ENCODE data around the gene SMAD3.
A peak's percentile ranks its signal among the peaks of the same experiment; 100 is the strongest.
"Not testable (repeated sequence)": the region's sequence is repeated elsewhere in the genome, so short reads cannot be mapped to it uniquely, and the experiment has no call there.

The SMAD3 gene

DNA sequence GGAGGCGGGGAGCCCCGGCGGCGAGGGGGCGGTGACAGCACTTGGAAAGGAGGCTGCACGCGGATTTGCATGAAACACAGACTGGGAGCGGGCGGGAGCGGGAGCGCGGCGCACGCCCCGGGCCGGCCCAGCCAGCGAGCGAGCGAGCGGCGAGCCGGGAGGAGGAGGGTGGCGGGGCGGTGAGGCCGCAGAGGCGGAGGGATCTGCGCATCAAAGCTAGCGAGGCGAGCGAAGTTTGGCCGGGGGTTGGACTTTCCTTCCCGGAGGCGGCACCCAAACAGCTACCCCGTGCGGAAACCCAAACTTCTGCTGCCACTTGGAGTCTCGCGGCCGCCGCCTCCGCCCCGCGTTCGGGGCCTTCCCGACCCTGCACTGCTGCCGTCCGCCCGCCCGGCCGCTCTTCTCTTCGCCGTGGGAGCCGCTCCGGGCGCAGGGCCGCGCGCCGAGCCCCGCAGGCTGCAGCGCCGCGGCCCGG is at the start of gene SMAD3:
TSS of gene SMAD3 (plus strand) at position 72 of the 475 bp plus-strand sequence. CDS start 553 bp downstream, outside the sequence.
- DNase-seq (ENCODE audit: low read depth) = peak; percentile 89

DNA sequence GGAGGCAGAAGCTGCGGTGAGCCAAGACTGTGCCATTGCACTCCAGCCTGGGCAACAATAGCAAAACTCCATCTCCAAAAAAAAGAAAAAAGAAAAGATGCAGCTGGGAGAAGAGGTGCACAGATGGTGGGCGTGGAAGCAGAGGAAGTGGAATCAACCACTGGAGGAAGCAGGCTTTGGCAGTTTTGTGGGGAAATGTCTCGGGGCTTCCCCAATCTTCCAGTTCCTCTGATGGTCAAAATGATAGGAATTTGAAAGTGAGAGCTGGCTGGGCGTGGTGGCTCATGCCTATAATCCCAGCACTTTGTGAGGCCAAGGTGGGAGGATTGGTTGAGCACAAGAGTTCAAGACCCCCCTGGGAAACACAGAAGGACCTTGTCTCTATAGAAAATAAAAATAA is 48.1 kb upstream of the SMAD3 start:
- DNase-seq (ENCODE audit: low read depth) = no peak

DNA sequence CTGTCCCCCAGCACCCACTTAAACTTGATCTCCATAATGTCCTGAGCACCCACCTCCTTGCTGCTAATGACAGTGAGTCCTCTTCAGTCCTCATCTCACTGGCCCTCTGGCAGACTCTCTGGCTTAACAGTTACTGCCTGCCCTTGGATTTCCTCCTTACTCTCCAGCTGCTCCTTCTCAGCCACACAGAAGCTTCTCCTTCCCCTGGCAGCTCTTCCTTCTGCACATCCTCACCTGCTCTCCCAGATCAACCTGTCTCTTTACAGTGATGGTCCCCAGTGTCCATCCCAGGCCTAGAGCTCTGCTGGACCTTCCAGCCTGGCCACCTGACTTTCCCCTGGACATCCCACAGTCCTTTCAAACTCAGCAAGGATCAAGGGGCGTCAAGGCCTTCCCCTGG is 47.4 kb upstream of the SMAD3 start:
- no peak for DNase-seq (ENCODE audit: low read depth)

DNA sequence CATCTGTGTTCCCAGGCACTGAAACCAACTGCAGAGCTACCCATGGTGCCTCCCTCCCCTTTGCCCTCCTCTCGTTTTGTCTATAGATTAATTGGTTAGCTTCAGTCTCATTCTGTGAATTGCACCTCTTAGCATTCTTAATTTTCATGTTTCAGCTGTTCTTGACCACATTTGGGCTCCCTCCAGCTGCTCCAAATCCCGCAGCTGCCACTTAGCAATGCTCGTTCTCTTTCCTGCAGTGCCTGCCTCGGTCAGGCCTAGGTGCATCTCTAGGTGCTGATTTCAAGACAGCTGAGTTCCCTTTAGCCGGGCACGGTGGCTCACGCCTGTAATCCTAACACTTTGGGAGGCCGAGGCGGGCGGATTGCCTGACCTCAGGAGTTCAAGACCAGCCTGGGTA is 47.0 kb upstream of the SMAD3 start:
- DNase-seq (ENCODE audit: low read depth) = no peak

DNA sequence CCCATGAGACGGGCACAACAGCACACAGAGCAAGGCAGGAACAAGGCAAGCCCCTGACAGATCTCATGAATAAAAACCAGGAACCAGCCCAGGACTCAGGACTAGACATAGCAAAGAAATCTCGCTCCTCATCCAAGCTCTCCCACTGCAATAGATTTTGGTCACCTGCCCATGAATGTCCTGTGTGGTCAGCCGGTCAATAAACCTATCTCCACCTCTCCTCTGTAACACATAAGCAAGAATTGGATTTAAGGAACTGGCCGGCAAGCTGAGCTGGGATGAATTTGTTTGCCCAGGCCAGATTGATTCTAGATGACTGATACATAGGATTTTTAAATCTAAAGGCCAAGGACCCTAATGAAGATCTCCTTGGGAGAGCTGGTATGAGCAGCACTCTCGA is 46.3 kb upstream of the SMAD3 start:
- no peak for DNase-seq (ENCODE audit: low read depth)

DNA sequence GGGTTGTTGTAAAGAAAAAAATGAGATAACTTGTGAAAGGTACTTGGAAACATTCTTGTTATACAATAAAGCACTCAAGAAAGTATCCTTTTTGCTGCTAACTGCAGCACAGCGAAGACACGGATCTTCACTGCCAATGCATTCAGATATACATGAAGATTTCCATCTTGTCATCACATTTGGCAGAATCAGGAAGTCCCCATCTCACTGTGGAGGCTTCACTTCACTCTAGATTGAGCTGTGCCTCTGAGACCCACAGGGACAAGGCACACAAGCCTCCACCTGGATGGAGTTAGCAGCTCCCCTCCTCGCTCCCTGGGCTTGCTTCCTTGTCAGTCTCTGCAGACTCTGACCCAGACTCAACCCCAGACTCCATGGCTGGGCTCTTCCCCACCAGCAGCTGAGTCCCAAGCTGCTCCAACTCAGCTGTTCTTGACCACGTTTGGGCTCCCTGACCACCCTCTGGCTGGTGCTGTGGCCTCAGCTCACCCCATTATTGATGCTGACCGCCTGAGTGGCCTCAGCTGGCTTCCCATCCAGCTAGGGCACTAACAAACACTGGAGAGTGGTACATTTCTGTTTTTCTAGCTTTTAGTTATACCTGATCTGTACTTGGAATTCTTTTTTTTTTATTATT is 45.4 kb upstream of the SMAD3 start:
- DNase-seq (ENCODE audit: low read depth) = no peak

DNA sequence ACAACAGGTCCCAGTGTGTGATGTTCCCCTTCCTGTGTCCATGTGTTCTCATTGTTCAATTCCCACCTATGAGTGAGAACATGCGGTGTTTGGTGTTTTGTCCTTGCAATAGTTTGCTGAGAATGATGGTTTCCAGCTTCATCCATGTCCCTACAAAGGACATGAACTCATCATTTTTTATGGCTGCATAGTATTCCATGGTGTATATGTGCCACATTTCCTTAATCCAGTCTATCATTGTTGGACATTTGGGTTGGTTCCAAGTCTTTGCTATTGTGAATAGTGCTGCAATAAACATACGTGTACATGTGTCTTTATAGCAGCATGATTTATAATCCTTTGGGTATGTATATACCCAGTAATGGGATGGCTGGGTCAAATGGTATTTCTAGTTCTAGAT is 44.7 kb upstream of the SMAD3 start:
- not testable (repeated sequence) for DNase-seq (ENCODE audit: low read depth)

DNA sequence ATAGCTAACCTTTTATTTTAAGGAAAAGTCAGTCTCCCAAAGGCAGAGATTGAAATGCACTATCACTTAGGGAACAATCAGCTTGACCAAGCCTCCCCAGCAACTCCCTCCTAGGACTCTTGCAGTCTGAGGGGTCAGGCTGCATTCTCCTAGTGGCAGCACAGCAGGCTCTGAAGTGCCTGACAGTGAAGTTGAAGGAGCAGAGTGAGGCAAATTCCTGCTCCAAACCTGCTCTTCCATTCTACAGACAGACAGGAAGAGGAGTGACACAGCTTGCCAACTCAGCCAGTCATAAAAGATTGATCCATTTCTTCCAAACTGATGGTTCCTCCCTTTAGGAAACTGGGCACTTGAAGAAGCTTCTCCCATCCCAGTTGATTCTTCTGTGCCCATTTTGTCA is 43.9 kb upstream of the SMAD3 start:
- DNase-seq (ENCODE audit: low read depth) = no peak

DNA sequence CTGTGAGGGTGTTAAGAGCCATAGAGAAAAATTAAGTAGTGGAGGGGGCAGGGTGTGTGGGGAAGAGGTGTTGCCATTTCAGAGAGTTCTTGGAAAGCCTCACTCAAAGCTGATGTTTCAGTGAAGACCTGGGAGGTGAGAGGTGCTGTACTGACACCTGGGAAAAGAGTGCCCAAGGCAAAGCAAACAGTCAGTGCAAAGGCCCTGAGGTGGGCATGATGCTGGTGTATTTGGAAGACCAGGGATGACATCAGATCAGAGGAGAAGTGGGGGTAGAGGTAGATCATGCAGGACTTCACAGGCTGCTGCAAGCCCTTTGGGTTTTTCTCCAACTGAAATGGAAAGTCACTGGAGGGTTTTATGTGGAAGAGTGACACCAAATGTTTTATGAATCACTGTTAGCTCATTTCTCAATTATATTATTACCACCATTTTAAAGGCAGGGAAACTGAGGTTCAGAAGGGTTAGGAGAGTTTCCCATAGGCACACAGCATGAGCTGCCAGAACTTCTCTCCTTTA is 42.8 kb upstream of the SMAD3 start:
- no peak for DNase-seq (ENCODE audit: low read depth)

DNA sequence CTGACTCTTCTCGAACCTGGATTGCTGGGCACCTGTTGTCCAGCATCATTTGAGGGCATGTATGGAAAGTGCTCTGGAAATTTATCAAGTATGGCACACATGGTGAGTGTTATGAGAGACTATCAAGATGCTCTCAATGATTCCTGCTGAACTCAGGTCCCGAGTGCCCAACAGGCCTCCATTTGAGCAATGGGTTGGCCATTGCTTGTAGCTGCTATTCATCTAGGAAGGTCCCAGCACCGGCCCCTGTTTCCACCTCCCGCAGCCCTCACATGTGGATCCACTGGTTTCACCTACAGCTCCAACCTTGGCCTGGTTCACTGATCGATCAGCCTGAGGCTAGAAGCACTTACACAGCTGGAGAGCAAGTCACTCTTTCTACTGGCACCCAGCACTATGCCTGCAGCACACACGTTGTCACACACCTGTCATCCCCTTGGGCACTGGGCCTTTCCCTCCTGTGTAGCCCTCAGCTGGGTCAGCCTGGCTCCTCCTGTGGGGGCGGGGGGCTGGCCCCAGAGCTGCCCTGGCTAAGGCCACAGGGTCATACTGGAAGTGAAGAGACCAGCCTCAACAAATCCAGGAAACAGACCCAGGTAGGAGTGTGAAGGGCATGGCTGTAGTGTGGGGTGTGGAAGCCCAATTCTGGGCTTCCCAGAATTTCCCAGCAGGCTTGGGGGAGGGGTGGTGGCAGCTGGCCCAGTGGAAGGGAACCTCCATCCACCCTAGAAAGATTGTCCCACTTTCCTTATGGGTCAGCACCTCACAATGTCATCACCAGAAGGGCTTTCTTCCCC is 41.7 kb upstream of the SMAD3 start:
- no peak for DNase-seq (ENCODE audit: low read depth)

DNA sequence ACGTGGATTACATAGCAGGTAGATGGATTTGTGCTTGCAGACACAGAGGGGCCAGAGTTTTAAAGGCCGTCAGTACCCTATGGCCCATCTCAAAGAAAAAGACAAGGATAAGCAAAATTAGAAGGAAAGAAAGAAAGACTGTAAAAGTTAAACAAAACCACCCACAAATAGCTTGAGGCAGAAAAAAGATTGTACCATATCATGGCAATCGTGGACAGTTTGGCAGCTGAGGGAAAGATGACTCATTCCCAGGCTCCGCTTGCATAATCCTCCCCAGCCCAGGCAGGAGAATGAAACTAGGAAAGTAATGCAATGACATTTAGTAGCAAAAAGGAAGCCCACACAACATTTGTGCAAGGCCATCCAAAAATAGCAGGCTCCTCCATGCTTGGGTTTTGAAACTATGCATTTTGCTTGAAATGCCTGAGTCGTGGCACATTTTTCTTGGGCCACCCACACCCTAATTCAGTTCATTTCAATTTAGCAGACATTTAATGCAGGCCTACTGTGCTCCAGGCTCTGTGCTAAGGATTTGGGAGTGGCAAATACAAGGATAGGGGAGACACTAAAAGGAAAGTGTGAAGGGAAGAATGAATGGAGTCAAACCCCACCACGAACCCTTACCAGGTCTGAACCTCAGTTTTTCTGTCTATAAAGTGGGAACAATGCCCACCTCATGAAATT is 40.9 kb upstream of the SMAD3 start:
- peak; percentile 92 for DNase-seq (ENCODE audit: low read depth)

DNA sequence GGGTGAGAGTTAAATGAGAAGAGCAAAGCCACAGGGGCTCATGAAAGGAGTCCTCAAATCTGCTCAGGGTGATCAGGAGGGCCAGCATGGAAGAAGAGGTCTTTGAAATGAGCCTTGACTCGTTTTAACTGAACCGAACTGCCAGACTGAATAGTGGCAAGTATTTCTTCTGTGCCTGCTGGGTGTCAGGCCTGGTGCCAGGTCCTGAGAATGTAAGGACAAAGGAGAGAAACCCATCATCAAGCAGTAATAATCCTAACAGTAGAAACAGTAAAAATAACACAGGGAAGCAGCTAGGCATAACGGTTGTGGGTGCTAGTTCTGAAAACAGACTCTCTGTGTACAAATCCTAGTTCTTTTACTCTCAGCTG is 40.4 kb upstream of the SMAD3 start:
- DNase-seq (ENCODE audit: low read depth) = no peak

DNA sequence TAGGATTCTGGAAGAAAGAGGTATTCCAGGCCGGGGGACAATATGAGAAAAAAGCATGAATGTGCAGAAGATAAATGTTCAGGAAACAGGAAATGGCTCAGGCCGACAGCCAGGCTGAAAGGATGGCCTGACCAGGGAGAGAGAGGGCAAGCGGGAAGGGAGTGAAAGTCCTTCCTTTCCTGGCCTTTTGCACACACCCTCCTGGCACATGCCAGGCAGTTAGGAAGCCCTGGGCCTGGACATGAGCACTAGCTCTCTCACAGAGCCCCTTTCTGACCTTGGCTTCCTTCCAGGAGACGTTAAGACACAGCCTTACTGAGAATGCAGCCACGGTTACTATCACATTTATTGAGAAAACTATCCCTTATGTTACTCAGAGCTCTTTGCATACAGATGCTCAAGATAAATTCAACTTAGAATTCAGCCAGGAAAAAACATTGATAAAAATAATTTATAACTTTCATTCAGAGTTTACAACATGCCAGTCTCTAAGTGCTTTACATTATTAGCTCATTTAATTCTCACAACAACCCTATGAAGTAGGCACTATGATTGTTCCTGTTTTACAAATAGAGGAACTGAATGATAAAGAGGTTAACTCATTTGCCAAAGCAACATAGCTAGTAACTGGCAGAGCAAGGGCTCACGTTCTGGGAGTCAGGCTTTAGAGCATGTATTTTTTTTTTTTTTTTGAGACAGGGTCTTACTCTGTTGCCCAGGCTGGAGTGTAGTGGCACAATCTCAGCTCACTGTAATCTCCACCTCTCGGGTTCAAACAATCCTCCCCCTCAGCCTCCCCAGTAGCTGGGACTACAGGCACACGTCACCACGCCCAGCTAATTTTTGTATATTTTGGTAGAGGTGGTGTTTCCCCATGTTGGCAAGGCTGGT is 39.4 kb upstream of the SMAD3 start:
- peak; percentile 57 for DNase-seq (ENCODE audit: low read depth)

DNA sequence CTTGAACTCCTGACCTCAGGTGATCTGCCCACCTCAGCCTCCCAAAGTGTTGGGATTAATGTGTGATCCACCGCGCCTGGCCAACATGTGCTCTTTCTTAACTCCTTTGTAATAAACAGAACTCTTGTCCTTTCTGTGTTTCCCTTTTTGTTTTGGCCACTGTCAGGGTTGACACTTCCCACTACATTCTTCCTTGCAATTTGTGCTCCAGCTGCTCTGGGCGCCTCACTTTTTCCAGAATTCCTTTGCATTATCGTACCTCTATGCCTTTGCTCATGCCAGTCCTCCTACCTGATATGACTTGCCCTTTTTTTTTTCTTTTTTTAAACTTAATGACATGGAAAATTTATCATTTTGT is 38.8 kb upstream of the SMAD3 start:
- DNase-seq (ENCODE audit: low read depth) = no peak

DNA sequence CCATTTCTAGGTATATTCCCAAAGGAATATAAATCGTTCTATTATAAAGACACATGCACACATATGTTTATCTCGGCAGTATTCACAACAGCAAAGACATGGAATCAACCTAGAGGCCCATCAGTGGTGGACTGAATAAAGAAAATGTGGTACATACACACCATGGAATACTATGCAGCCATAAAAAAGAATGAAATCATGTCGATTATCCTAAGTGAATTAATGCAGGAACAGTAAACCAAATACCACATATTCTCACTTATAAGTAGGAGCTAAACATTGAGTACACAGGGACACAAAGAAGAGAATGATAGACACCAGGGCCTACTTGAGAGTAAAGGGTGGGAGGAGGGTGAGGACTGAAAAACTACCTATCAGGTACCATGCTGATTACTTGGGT is 37.0 kb upstream of the SMAD3 start:
- DNase-seq (ENCODE audit: low read depth) = not testable (repeated sequence)

DNA sequence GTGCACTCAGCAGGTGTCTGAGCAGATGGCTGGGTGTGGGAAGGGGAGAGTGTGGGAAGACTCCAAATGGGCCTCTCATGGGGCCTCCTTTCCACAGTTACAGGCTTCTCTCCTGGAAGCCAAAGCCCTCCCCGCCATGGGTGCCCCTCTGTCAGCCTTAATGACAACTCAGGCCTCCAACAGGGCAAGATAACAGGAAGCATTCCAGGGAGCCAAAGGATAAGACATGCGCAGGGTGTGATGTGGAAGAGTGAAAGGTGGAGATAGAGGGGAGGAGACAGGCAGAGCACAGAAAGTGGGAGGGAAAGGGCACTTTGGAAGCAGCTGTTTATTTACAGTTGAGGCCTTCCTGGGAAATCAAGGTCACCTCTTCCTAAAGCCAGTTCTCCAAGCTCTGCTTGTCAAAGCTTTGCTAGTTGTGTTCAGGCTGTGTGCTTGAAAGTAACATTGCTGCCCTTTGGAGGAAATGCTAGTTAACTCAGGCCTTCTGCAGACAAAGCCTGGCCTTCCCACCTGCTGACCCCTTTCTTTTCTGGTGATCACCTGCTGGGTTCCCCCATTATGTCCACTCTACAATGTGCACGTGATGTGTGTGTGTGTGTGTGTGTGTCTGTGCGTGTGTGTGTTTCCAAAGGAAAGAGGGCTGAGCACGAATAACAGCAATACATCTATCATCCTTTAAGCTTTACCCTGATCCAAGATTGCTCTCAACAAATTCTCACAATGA is 35.2 kb upstream of the SMAD3 start:
- DNase-seq (ENCODE audit: low read depth) = no peak

DNA sequence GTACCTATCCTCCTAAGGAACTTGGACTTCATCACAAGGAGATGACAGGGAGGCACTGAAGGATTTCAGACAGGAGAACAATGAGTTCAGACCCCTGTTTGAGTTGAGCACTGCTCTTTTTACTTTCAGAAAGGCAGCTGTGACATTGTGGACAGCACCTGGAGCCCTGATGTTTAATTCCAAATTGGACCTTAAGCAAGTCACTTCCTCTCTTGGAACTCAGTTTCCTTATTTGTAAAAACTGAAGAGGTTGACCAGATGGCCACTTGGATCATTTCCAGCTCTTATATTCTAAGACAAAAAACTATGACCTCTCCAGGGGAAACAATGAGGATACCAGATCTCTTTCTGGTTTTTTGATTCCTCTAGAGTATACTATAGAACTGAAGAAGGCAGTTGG is 34.1 kb upstream of the SMAD3 start:
- no peak for DNase-seq (ENCODE audit: low read depth)

DNA sequence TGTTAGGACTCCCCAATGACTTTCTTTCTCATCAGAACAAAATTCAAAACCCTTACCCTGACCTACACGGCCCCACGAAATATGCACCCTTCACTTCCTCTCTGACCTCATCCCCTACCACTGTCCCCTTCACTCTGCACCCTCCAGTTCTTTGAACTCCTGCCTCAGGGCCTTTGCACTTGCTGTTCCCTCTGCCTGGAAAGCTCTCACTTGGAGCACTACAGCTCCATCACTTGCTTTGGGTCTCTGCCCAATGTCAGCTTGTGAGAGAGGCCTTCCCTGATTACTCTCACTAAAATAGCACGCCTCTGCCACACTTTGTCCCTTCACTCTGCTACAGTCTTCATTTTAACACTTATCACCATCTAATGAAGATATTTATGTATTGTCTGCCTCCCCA is 32.8 kb upstream of the SMAD3 start:
- no peak for DNase-seq (ENCODE audit: low read depth)

DNA sequence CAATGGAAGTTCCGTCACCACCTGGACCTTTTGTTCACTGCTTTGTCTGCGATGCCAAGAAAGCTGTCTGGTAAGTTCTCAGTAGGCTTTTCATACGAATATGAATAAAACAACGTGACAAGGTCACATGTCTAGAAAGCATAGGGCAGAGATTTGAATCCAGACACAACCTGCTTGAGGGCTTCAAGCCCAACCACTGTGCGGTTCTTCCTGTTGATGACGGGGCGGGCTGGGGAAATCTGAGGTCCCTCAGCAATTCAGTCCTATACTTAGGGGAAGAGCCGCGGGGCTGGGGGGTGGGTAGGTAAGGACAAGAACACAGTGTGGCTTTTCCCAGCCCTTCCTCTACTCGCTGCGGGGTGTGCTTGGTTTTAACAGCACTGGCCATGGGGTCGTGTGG is 32.4 kb upstream of the SMAD3 start:
- no peak for DNase-seq (ENCODE audit: low read depth)

DNA sequence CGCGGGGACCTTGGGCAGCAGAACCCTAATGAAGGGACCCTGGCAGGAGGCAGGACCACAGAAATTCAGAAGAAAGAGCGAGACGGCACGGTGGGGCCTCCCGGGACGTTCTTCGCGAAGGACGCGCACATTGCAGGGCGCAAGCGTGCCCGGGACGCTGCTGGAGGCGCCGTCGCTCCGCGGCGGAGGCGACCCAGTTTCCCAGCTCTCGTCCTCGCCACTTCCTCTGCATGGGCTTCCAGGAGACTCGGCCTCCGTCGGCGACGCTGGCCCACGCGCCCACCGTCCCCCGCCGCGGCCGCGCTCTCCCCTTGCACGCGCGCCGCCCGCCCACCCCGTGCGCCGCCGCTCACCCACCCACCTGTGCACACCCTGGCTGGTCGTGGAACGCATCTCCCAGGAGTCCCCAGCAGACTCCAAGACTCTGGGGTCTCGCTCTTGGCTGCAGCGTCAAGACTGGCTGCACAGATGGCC is 31.8 kb upstream of the SMAD3 start:
- no peak for DNase-seq (ENCODE audit: low read depth)

DNA sequence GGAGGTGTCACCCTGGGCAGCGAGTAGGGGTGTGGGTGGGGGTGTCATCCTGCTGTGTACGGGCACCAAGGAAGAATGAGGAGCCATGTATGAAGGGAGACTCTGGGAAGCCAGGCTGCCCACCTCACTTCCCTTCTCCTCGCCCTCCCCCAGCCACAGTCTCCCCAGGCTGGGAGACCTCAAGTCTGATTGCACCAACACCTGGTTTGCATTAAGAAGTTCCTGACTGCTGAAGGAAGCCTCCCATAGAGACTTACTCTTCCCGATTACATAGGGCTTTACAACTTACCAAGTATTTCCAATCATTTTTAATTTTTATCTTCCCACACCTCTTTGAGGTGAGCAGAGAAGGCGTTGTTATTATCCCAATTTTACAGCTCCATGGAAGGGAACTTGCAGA is 29.5 kb upstream of the SMAD3 start:
- peak; percentile 57 for DNase-seq (ENCODE audit: low read depth)
